ENCODE measurements around the gene PPFIA1. TPM values are rescaled to one million over a fixed set of nuclear protein-coding genes. Genes with fewer than 3 reads are reported as not detected.

Gene PPFIA1
- 10 to 100 TPM in 3 of 6 donors, 1 to 10 TPM in 3; 5.9 to 16.1 (median 11.6) TPM for polyA plus RNA-seq (ENCODE audit: low read depth in 6 of 6)

DNA sequence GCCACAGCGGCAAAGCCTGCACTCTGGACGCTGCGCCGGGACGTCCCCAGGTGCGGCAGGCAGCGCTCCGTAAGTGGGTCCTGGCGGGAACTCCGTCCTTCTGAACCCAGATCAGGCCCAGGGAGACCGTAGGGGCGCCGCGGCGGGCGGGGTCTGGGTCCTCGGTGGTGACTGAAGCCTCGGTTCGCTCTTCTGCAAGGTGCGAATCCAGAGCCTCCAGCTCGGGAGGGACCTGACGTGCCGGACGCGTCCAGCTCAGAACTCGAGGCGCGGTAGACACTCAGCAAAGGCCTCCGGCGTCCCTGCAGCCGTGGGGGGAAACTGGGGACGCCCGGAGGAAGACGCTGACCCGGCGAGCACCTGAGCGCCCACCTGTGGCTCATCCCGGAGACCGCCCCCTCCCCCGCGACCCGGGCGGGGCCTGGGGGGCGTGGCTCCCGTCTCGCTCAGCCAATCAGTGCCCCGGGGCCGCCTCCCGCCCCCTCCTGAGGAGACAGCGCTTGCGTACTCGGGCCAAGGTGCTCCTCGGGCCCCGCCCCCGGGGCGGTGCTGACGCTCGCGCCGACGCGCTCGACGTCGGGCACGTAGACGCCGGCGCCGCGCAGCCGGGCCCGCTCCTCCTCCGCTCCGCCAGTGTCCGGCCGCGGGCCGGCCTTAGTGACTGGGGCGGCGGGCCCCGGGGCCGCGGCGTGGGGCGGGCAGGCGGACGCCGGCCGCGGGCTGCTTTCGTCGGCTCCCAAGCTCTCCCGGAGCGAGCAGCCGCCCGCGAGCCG lies at the start of gene PPFIA1:
PPFIA1 (plus strand) TSS at position 587 of the 773 bp plus-strand sequence. CDS start 1,483 bp downstream, outside the sequence.
- DNase-seq (peak; percentile 97), ATAC-seq (ENCODE audit: low read depth in 2 of 2) (peak; percentile 89 to 90)
- Mint-ChIP-seq H3K27ac (peak within 1 kb of the TSS; percentile 77 to 97 (median 86)), H3K36me3 (peaks cover 0 to 9% of the 10 kb centered on the region in 2 donors), H3K27me3 (peaks cover 7 to 29% (median 13%) of the 10 kb centered on the region in 3 donors), H3K4me1 (peaks cover 23 to 31% (median 31%) of the 10 kb centered on the region in 3 donors), H3K4me3 (peak within 1 kb of the TSS; percentile 81 to 96 (median 91)), H3K9me3 (no peaks in the 10 kb centered on the region)

DNA sequence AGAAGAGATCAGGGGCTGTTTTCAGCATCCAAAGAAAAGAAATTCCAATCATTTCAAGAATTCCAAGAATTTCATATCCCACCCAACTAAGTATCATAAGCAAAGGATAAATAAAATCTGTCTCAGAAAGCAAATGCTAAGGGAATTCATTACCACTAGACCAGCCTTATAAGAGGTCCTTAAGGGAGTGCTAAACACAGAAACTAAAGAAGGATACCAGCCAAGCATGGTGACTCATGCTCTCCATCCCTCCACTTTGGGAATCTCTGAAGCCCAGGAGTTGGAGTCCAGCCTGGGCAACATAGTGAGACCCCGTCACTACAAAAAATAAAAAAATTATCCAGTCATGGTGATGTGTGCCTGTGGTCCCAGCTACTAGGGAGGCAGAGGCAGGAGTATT lies 49.6 kb upstream of the PPFIA1 start:
- H3K4me1 Mint-ChIP-seq, result no peaks in the 10 kb centered on the region

DNA sequence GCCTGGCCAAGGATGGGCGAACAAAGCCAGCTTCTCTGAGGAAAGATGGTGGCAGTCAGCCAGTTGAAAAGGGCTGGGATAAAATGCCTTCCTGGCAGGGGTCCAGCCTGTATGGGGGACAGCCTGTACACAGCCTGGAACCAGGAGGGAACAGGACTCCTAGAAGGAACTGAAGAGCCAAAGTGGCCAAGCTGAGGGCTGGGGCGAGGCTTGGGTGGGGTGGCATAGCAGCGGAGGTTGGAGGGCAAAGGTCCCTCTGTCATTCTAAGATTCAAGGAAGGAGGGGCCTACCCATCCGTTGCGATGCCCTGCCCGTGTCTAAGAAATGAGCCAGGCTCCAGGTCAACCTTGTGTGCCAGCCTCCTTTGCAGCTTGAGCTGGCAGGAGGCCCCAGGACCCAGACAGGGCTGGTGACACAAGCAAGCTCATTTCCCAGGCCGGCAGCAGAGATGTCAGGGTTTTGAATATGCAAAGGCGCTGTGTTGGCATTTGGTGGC lies 44.8 kb upstream of the PPFIA1 start:
- Mint-ChIP-seq H3K4me3 (no peak overlapping the region), H3K4me1 (no peaks in the 10 kb centered on the region), H3K9me3 (no peaks in the 10 kb centered on the region), H3K36me3 (no peaks in the 10 kb centered on the region), H3K27ac (peak overlapping the region in 1 of 6 donors; percentile 4), H3K27me3 (peaks cover 4 to 23% (median 7%) of the 10 kb centered on the region in 3 donors)
- ATAC-seq (ENCODE audit: low read depth in 2 of 2) (no peak), DNase-seq (no peak)

More for the DNA sequence above, 49.6 kb upstream of the PPFIA1 start:
- Mint-ChIP-seq H3K4me3 (no peak overlapping the region), H3K27ac (no peak overlapping the region), H3K36me3 (no peaks in the 10 kb centered on the region), H3K9me3 (no peaks in the 10 kb centered on the region), H3K27me3 (peaks cover 0 to 16% (median 11%) of the 10 kb centered on the region in 3 donors)
- DNase-seq (no peak), ATAC-seq (ENCODE audit: low read depth in 2 of 2) (no peak)

DNA sequence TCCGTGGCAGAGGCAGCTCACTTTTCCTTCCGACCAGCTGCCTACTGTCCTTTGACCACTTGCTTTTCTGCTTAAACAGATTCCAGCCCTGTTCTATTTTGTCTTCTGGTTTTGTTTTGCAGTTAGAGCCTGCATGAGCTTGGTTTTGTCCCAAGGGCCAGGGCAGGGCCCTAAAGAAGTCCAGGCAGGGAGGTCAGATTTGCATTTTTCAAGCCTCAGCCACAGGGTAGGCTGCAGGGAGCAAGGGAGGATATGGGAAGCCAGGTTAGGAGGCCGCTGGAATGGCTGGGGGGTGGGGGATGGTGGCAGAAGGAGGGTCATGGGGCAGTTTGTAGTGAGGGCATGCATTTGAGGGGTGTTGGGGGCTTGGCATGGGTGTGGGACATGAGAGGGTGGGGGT lies 44.3 kb upstream of the PPFIA1 start:
- ATAC-seq (ENCODE audit: low read depth in 2 of 2), result no peak
- H3K36me3 Mint-ChIP-seq, result no peaks in the 10 kb centered on the region
- H3K27ac Mint-ChIP-seq, result no peak overlapping the region
- peaks cover 4 to 23% (median 7%) of the 10 kb centered on the region in 3 donors for H3K27me3 Mint-ChIP-seq
- H3K9me3 Mint-ChIP-seq, result peaks cover 0 to 1% (median 0%) of the 10 kb centered on the region in 7 donors
- no peak overlapping the region for H3K4me3 Mint-ChIP-seq
- DNase-seq, result no peak
- no peaks in the 10 kb centered on the region for H3K4me1 Mint-ChIP-seq

DNA sequence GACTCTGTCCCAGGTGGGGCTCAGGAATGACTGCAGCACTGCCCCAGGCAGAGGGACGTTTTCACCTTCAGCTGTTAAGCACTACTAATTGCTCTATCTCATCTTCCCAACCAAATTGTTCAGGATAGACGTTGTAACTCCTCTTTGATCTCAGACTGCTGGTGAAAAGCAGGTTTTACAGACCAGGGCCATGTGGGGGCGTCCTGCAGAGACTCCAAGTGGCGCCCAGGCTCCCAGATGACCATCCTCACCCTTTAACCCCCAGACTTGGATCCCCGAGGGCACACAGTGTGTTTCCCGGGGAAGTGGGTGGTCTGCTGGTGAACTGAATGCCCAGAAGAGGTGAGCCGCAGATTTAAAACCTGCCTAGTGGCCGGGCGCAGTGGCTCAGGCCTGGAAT lies 43.5 kb upstream of the PPFIA1 start:
- H3K4me1 Mint-ChIP-seq, result no peaks in the 10 kb centered on the region
- peaks cover 4 to 19% (median 7%) of the 10 kb centered on the region in 3 donors for H3K27me3 Mint-ChIP-seq
- H3K36me3 Mint-ChIP-seq, result no peaks in the 10 kb centered on the region
- H3K4me3 Mint-ChIP-seq, result no peak overlapping the region
- H3K9me3 Mint-ChIP-seq, result peaks cover 0 to 1% (median 0%) of the 10 kb centered on the region in 7 donors
- DNase-seq (no peak), ATAC-seq (ENCODE audit: low read depth in 2 of 2) (no peak)
- H3K27ac Mint-ChIP-seq, result no peak overlapping the region

DNA sequence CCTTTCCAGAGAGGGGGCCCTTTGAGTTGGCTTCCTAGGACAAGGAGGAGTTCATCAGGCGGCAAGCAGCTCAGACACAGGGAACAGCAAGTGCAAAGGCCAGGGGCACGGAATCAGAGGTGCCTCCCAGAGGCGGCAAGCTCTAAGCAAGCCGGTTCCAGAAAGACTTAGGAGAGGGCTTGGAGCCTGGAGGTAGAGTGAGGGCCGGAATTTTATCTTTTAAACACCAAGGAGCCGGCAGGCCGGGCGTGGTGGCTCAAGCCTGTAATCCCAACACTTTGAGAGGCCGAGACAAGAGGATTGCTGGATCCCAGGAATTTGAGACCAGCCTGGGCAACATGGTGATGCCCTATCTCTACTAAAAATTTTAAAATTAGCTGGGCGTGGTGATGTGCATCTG lies 40.8 kb upstream of the PPFIA1 start:
- Mint-ChIP-seq H3K4me1 (no peaks in the 10 kb centered on the region), H3K27ac (no peak overlapping the region), H3K27me3 (peaks cover 0 to 18% (median 14%) of the 10 kb centered on the region in 3 donors), H3K36me3 (no peaks in the 10 kb centered on the region), H3K9me3 (peaks cover 0 to 9% (median 0%) of the 10 kb centered on the region in 7 donors), H3K4me3 (no peak overlapping the region)
- DNase-seq (no peak), ATAC-seq (ENCODE audit: low read depth in 2 of 2) (no peak)

DNA sequence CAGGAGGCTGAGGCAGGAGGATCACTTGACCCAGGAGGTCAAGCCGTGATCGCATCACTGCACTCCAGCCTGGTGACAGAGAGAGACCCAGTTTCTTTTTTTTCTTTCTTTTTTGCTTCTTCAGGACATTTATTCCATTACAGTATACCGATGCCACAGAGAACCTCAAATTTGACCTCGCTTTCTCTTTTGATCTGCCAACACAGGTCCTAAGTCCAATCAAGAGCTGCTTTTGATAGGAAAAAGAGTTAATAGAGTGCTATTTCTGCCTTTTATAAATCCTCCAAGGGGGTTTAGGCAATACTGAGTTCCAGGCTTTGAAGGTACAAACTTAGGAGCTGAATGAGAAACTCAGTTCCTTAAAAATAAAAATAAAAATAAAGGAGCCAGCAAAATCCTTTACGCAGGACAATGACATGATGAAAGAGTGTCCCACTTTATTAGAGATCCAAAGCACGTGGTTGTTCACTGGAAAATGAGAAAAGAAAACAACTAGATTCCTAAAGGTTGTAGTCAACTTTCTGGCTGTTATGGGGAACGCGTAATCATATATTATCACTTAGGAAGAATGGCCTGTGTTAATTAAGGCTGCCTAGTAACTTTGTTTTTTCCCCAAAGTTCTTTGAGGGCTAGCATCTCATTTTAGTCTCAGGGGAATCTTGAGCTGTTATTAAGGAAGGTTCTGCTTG lies 40.2 kb upstream of the PPFIA1 start:
- no peaks in the 10 kb centered on the region for H3K4me1 Mint-ChIP-seq
- no peak overlapping the region for H3K4me3 Mint-ChIP-seq
- ATAC-seq (ENCODE audit: low read depth in 2 of 2) (no peak), DNase-seq (no peak)
- H3K36me3 Mint-ChIP-seq, result no peaks in the 10 kb centered on the region
- H3K27me3 Mint-ChIP-seq, result peaks cover 0 to 14% (median 13%) of the 10 kb centered on the region in 3 donors
- peaks cover 0 to 9% (median 0%) of the 10 kb centered on the region in 7 donors for H3K9me3 Mint-ChIP-seq
- peak overlapping the region in 1 of 6 donors; percentile 41 for H3K27ac Mint-ChIP-seq

DNA sequence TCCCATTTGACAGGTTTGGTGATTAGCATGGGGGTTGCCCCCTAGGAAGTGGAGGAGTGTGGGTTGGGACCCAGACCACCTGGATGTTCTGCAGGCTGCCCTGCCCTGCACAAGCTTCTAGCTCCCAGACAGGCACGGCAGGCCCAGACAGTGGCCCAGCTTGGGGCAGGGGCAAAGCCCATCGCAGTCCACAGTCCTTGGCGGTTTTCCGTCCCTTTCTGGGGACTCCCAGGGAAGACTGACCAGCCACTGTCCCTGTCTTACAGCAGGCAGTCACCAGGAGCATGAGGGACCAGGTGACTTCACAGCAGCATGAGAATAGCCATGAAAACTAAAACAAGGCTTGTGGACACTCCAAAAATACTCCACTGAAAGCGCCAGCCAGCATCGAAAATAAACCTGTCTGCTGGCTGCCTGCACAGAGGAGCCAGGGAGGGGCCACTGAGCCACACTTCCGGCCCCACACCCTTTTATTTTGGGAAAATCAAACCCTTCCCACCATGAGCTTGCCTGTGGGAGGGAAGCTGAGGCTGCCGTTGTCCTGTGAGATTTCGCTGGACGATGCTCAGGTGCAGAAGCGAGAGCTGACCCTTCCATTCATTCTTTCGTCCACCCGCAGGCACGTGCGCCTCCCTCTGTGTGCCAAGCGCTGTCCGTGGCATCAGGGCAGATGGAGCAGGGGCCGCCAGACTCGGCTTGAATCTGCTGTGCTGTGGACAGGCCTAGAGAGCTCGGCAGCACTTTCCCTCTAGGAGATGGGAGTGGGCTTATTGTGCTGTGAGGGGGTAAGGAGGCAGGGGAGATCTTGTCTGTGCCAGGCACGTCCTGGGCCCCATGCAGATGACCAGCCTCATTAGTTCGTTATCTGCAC lies 39.4 kb upstream of the PPFIA1 start:
- no peak for ATAC-seq (ENCODE audit: low read depth in 2 of 2)
- Mint-ChIP-seq H3K4me1 (no peaks in the 10 kb centered on the region), H3K27ac (peak overlapping the region in 2 of 6 donors; percentile 41 to 75), H3K9me3 (peaks cover 0 to 9% (median 0%) of the 10 kb centered on the region in 7 donors), H3K27me3 (peaks cover 0 to 20% (median 17%) of the 10 kb centered on the region in 3 donors), H3K36me3 (no peaks in the 10 kb centered on the region), H3K4me3 (peak overlapping the region in 1 of 8 donors; percentile 69)
- no peak for DNase-seq

DNA sequence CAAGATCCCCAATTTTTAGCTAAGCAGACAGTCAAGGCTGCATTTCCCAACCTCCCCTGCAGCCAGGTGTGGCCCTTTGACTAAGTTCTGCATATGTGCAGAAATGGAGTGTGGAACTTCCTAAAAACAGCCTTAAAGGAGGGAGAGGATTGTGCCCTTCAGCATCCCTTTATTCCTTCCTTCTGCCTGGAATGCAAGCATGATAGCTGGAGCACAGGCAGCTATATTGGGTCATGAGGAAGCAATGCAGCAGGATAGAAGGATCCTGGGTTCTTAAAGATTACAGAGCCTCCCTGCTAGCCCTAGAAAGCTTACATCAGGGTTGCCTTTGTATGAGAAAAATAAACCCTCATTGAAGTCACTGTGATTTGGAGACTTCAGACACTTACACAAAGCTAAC lies 37.5 kb upstream of the PPFIA1 start:
- no peak overlapping the region for H3K27ac Mint-ChIP-seq
- H3K27me3 Mint-ChIP-seq, result peaks cover 0 to 16% (median 14%) of the 10 kb centered on the region in 3 donors
- no peak overlapping the region for H3K4me3 Mint-ChIP-seq
- H3K4me1 Mint-ChIP-seq, result no peaks in the 10 kb centered on the region
- H3K36me3 Mint-ChIP-seq, result no peaks in the 10 kb centered on the region
- ATAC-seq (ENCODE audit: low read depth in 2 of 2), result no peak
- peaks cover 0 to 9% (median 0%) of the 10 kb centered on the region in 7 donors for H3K9me3 Mint-ChIP-seq
- DNase-seq, result no peak

DNA sequence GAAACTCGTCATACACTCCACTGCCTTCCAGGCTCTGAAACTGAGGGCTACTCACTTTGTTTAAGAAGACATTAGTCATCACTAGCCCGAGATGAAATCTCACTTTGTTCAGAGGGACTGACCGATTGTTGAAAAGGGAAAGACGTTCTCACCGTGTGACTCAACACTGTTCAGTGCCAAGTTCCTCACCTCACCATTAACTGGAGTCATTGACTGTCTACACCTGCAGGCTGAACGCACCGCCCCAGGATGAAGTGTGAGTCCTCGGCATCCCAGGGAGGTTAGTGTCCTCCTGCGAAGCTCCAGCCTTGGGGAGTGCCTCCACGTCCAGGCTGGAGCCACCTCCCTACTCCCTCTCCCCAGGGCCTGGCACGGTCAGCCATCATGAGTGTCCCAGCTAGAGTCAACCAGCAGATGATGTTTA lies 37.0 kb upstream of the PPFIA1 start:
- H3K36me3 Mint-ChIP-seq, result no peaks in the 10 kb centered on the region
- H3K9me3 Mint-ChIP-seq, result peaks cover 0 to 9% (median 0%) of the 10 kb centered on the region in 7 donors
- no peaks in the 10 kb centered on the region for H3K4me1 Mint-ChIP-seq
- no peak for ATAC-seq (ENCODE audit: low read depth in 2 of 2)
- peaks cover 0 to 17% (median 14%) of the 10 kb centered on the region in 3 donors for H3K27me3 Mint-ChIP-seq
- no peak overlapping the region for H3K27ac Mint-ChIP-seq
- no peak for DNase-seq
- H3K4me3 Mint-ChIP-seq, result no peak overlapping the region

DNA sequence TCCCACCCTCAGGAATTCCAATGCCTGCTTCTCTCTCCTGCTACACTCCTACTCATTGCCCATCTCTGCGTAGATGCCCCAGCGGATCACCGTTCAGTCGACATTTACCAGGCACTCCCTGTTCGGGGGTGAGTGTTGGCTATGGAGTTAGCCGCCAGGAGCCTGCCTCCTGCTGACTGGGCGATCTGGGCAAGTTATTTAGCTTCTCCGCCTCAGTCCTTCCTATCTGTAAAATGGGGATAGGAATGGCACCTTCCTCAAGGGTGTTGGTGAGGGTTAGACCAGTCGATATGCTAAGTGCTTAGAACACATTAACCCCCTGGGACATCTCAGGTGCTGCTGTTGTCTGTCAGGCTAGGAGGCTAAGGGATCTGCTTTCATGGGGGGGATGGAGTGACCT lies 36.5 kb upstream of the PPFIA1 start:
- Mint-ChIP-seq H3K4me1 (no peaks in the 10 kb centered on the region), H3K27me3 (peaks cover 0 to 17% (median 15%) of the 10 kb centered on the region in 3 donors), H3K4me3 (no peak overlapping the region), H3K9me3 (peaks cover 0 to 9% (median 0%) of the 10 kb centered on the region in 7 donors), H3K27ac (no peak overlapping the region), H3K36me3 (no peaks in the 10 kb centered on the region)
- no peak for DNase-seq
- no peak for ATAC-seq (ENCODE audit: low read depth in 2 of 2)

DNA sequence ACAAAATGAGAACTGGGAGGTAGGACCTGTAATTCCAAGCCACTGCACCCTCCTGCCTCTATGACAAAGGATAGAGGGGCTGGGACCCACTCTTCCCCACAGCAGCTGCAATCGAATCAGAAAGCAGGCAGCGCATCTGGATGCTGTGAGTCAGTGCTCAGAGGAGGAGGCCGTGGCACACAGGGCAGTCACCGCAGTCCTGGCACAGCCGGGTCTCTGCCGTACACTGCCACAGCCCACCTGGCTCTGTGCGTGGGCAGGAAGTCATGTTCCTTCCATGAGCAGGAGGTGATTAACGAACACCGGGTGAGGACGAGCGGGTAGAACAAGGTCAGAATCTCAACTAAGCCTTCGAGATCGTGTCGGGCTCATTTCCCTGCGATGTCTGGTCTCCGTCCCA lies 30.2 kb upstream of the PPFIA1 start:
- no peak overlapping the region for H3K27ac Mint-ChIP-seq
- peaks cover 0 to 2% (median 0%) of the 10 kb centered on the region in 7 donors for H3K9me3 Mint-ChIP-seq
- no peak for ATAC-seq (ENCODE audit: low read depth in 2 of 2)
- no peak for DNase-seq
- peaks cover 12 to 45% (median 41%) of the 10 kb centered on the region in 3 donors for H3K27me3 Mint-ChIP-seq
- H3K36me3 Mint-ChIP-seq, result no peaks in the 10 kb centered on the region
- no peak overlapping the region for H3K4me3 Mint-ChIP-seq
- no peaks in the 10 kb centered on the region for H3K4me1 Mint-ChIP-seq

DNA sequence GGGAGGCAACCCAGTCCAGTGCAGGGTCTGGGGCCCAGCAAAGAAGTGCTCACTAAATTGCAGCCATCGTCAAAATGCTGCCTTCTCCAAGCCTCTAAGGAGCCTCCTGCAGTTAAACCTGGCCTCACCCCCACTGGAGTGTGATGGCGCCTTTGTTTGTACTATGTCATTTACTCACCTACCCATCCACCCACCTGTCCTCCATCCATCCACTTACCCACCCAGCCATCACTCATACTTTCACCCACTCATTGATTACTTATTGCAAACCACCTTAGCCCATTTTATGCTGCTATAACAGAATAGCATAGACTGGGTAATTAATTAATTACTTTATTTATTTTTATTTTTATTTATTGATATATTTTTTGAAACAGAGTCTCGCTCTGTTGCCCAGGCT lies 28.8 kb upstream of the PPFIA1 start:
- no peak for DNase-seq
- no peaks in the 10 kb centered on the region for H3K36me3 Mint-ChIP-seq
- H3K27ac Mint-ChIP-seq, result no peak overlapping the region
- peaks cover 0 to 2% (median 0%) of the 10 kb centered on the region in 7 donors for H3K9me3 Mint-ChIP-seq
- no peak overlapping the region for H3K4me3 Mint-ChIP-seq
- H3K4me1 Mint-ChIP-seq, result no peaks in the 10 kb centered on the region
- no peak for ATAC-seq (ENCODE audit: low read depth in 2 of 2)
- peaks cover 12 to 37% (median 34%) of the 10 kb centered on the region in 3 donors for H3K27me3 Mint-ChIP-seq

Measured in naive B cell (primary cell).